Measurements from ENCODE around the gene TRPT1. TPM values are rescaled to one million over a fixed set of nuclear protein-coding genes. Genes with fewer than 3 reads are reported as not detected.

Gene TRPT1
- total and polyA plus RNA-seq, 9 of the 15 experiments (the other 6 are each of a cell fraction or from before 2014, with no cell fraction given), result 4.6 to 41.7 (median 23.1) TPM

DNA sequence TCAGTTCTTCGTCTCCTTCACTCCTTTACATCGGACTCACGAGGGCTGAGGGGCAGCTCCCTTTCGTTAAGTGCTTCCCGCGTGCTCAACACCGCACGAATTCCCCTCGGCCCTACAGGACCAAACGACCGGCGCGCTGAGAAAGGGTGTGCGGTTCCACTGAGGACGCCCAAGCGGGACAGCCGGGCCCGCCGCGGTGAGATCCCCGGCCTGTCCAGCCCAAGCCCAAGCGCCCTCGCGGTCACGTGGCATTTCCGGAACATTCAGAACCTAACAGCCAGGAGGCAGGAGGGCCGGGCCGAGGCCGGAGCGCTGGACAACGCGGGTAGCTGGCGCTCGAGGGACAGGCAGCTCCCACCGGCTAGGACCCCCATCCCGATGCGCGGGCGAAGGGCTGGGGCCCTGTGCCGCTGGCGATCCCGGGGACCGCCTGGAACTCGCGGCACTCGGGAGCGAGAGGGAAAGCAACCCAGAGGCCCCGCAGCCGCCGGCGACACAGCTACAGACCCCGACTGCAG is 40.8 kb downstream of the TRPT1 start (continued):
- TF ChIP-seq, protein P1, sequence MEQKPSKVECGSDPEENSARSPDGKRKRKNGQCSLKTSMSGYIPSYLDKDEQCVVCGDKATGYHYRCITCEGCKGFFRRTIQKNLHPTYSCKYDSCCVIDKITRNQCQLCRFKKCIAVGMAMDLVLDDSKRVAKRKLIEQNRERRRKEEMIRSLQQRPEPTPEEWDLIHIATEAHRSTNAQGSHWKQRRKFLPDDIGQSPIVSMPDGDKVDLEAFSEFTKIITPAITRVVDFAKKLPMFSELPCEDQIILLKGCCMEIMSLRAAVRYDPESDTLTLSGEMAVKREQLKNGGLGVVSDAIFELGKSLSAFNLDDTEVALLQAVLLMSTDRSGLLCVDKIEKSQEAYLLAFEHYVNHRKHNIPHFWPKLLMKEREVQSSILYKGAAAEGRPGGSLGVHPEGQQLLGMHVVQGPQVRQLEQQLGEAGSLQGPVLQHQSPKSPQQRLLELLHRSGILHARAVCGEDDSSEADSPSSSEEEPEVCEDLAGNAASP (IDR thresholded peaks at IDR 0.05), result no peak
- TF ChIP-seq MTA1 (IDR thresholded peaks at IDR 0.05; ENCODE audit: borderline replicate concordance) (no peak), ZNF311 (CRISPR knock-in tag; IDR thresholded peaks at IDR 0.05) (no peak), TAL1 (IDR thresholded peaks at IDR 0.05) (no peak), ZNF146 (CRISPR knock-in tag; IDR thresholded peaks at IDR 0.05; ENCODE audit: unreplicated experiment) (no peak), NCOA1 (IDR thresholded peaks at IDR 0.05; ENCODE audit: low read depth) (no peak), SIRT6 (IDR thresholded peaks at IDR 0.05; ENCODE audit: low read depth, low read length) (no peak), IFI16 (CRISPR knock-in tag; IDR thresholded peaks at IDR 0.05) (0 out of 2 replicates have a peak, but pooled peaks have one; percentile 45), ZNF431 (CRISPR knock-in tag; IDR thresholded peaks at IDR 0.05) (peak; percentile 85), MAZ (CRISPR knock-in tag; conservative IDR thresholded peaks at IDR 0.05 in 1 of 2, IDR thresholded peaks at IDR 0.05 in 1 of 2) (peak in 1 of 2 experiments; percentile 75; a peak in 3 of 4 replicates), HDGF (IDR thresholded peaks at IDR 0.05) (no peak), FUS (optimal IDR thresholded peaks at IDR 0.05; ENCODE audit: low read depth, low read length) (no peak), NR3C1 (CRISPR knock-in tag; IDR thresholded peaks at IDR 0.05) (no peak), RAD51 (IDR thresholded peaks at IDR 0.05; ENCODE audit: borderline replicate concordance, low read depth) (peak; percentile 94), NELFE (IDR thresholded peaks at IDR 0.05; ENCODE audit: insufficient read depth, insufficient read length) (no peak), SNIP1 (IDR thresholded peaks at IDR 0.05; ENCODE audit: low read depth) (no peak), BRD9 (IDR thresholded peaks at IDR 0.05; ENCODE audit: low read depth, partially characterized antibody) (peak; percentile 44), PHF8 (IDR thresholded peaks at IDR 0.05; ENCODE audit: borderline replicate concordance, low read length) (peak; percentile 83), GABPB2 (CRISPR knock-in tag; conservative IDR thresholded peaks at IDR 0.05) (peak; percentile 78; the same call in 1 of the 2 replicates), ARHGAP35 (IDR thresholded peaks at IDR 0.05; ENCODE audit: partially characterized antibody) (no peak)
- TF ChIP-seq, protein P2, sequence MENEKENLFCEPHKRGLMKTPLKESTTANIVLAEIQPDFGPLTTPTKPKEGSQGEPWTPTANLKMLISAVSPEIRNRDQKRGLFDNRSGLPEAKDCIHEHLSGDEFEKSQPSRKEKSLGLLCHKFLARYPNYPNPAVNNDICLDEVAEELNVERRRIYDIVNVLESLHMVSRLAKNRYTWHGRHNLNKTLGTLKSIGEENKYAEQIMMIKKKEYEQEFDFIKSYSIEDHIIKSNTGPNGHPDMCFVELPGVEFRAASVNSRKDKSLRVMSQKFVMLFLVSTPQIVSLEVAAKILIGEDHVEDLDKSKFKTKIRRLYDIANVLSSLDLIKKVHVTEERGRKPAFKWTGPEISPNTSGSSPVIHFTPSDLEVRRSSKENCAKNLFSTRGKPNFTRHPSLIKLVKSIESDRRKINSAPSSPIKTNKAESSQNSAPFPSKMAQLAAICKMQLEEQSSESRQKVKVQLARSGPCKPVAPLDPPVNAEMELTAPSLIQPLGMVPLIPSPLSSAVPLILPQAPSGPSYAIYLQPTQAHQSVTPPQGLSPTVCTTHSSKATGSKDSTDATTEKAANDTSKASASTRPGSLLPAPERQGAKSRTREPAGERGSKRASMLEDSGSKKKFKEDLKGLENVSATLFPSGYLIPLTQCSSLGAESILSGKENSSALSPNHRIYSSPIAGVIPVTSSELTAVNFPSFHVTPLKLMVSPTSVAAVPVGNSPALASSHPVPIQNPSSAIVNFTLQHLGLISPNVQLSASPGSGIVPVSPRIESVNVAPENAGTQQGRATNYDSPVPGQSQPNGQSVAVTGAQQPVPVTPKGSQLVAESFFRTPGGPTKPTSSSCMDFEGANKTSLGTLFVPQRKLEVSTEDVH (IDR thresholded peaks at IDR 0.05; ENCODE audit: low read depth, partially characterized antibody), result no peak
- TF ChIP-seq, protein P3, sequence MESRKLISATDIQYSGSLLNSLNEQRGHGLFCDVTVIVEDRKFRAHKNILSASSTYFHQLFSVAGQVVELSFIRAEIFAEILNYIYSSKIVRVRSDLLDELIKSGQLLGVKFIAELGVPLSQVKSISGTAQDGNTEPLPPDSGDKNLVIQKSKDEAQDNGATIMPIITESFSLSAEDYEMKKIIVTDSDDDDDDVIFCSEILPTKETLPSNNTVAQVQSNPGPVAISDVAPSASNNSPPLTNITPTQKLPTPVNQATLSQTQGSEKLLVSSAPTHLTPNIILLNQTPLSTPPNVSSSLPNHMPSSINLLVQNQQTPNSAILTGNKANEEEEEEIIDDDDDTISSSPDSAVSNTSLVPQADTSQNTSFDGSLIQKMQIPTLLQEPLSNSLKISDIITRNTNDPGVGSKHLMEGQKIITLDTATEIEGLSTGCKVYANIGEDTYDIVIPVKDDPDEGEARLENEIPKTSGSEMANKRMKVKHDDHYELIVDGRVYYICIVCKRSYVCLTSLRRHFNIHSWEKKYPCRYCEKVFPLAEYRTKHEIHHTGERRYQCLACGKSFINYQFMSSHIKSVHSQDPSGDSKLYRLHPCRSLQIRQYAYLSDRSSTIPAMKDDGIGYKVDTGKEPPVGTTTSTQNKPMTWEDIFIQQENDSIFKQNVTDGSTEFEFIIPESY (CRISPR knock-in tag; IDR thresholded peaks at IDR 0.05), result no peak; the same call in 1 of the 2 replicates
- TF ChIP-seq, protein P4, sequence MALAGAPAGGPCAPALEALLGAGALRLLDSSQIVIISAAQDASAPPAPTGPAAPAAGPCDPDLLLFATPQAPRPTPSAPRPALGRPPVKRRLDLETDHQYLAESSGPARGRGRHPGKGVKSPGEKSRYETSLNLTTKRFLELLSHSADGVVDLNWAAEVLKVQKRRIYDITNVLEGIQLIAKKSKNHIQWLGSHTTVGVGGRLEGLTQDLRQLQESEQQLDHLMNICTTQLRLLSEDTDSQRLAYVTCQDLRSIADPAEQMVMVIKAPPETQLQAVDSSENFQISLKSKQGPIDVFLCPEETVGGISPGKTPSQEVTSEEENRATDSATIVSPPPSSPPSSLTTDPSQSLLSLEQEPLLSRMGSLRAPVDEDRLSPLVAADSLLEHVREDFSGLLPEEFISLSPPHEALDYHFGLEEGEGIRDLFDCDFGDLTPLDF (CRISPR knock-in tag; IDR thresholded peaks at IDR 0.05), result no peak; the same call in 1 of the 2 replicates
